Erythroblast (primary cell): ENCODE measurements around the gene STK11.

Experiments used
- GATA1 ChIP-seq: IDR thresholded peaks from 2 replicates; pipeline ENCODE4 v1.6.1; 2011; ENCODE audit warnings: low read depth, mild to moderate bottlenecking, control low read depth, low read length, moderate library complexity
- POLR2A ChIP-seq: IDR thresholded peaks from 2 replicates; pipeline ENCODE4 v1.6.1; 2011; ENCODE audit warnings: mild to moderate bottlenecking, low read length

- TF ChIP-seq POLR2A (no peak), GATA1 (no peak)
Measured at GRCh38 chr19:1227304-1228054, 21.9 kb downstream of the STK11 start.
